Measurements from ENCODE around the gene PRTFDC1. TPM values are rescaled to one million over a fixed set of nuclear protein-coding genes. Genes with fewer than 3 reads are reported as not detected.

PRTFDC1 gene
- total RNA-seq, 4 donors from 2014 or later, result 3.4 to 20.6 (median 13.9) TPM

DNA sequence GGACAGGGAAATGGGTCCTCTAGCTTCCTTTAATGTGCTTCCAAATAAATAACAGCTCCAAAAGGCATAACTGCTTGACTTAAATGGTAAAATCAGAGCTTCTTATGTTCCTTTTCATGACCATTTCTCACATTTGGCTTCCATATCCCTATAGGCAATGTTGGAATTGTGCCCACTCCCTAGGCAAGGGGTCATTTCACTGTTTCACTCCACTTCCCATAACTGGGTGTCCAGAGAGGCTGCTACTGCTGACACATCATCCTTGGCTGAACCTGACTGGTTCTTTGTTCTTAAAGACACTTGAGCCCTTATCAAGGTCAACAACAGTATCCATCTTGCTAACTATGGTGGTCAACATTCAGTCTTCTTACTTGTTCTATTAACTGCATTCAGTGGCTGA lies 37.1 kb downstream of the PRTFDC1 start:
- no peak for DNase-seq
- no peaks in the 10 kb centered on the region for H3K27me3 ChIP-seq
- H3K9me3 ChIP-seq, result no peaks in the 10 kb centered on the region
- TF ChIP-seq, protein P1, sequence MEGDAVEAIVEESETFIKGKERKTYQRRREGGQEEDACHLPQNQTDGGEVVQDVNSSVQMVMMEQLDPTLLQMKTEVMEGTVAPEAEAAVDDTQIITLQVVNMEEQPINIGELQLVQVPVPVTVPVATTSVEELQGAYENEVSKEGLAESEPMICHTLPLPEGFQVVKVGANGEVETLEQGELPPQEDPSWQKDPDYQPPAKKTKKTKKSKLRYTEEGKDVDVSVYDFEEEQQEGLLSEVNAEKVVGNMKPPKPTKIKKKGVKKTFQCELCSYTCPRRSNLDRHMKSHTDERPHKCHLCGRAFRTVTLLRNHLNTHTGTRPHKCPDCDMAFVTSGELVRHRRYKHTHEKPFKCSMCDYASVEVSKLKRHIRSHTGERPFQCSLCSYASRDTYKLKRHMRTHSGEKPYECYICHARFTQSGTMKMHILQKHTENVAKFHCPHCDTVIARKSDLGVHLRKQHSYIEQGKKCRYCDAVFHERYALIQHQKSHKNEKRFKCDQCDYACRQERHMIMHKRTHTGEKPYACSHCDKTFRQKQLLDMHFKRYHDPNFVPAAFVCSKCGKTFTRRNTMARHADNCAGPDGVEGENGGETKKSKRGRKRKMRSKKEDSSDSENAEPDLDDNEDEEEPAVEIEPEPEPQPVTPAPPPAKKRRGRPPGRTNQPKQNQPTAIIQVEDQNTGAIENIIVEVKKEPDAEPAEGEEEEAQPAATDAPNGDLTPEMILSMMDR (IDR thresholded peaks at IDR 0.05), result no peak
- no peak for TF ChIP-seq POLR2A (IDR thresholded peaks at IDR 0.05)
- no peaks in the 10 kb centered on the region for H3K36me3 ChIP-seq
- no peak overlapping the region for H3K4me3 ChIP-seq
- H3K4me1 ChIP-seq, result no peaks in the 10 kb centered on the region
- H3K27ac ChIP-seq, result no peak overlapping the region

DNA sequence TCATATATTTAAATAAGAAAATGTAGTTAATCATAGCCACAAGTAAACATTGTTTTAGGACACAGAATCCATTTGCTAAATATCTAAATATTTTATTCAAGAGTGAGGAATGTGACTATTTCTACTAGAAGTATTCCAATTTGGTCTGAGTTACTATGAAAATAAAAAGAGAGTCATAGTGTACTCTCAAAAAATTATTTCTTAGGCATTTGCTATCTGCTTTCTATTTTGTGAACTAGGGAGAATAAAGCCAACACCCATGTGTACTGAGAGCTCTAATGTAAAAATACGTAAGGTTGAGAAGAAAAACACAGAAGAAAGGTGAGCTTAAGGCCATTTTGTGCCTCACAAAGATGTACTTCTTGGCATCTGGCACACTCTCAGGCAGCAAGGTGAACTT lies 38.3 kb downstream of the PRTFDC1 start:
- DNase-seq, result no peak
- TF ChIP-seq, protein P1 (IDR thresholded peaks at IDR 0.05), result no peak
- no peak for TF ChIP-seq POLR2A (IDR thresholded peaks at IDR 0.05)
- H3K36me3 ChIP-seq, result no peaks in the 10 kb centered on the region
- H3K4me3 ChIP-seq, result no peak overlapping the region
- H3K4me1 ChIP-seq, result no peaks in the 10 kb centered on the region
- no peaks in the 10 kb centered on the region for H3K9me3 ChIP-seq
- H3K27me3 ChIP-seq, result no peaks in the 10 kb centered on the region
- H3K27ac ChIP-seq, result no peak overlapping the region

DNA sequence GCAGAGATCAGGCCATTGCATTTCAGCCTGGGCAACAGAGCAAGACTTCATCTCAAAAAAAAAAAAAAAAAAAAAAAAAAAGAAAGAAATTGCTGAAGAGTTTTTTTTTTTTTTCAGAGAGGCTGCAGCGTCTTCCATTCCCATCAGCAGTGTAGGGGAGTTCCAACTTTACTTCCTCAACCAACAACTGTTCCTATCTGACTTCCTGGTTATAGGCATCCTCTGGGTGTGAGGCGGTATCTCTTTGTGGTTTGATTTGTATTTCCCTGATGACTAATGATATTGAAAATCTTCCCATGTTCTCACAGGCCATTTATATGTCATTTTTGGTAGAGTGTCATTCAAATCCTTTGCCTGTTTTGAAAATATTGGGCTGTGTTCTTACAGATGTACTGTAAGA lies 40.2 kb downstream of the PRTFDC1 start:
- no peaks in the 10 kb centered on the region for H3K36me3 ChIP-seq
- no peak overlapping the region for H3K27ac ChIP-seq
- no peaks in the 10 kb centered on the region for H3K4me1 ChIP-seq
- H3K9me3 ChIP-seq, result no peaks in the 10 kb centered on the region
- TF ChIP-seq, protein P1 (IDR thresholded peaks at IDR 0.05), result no peak
- TF ChIP-seq POLR2A (IDR thresholded peaks at IDR 0.05), result no peak
- no peak overlapping the region for H3K4me3 ChIP-seq
- no peak for DNase-seq
- H3K27me3 ChIP-seq, result no peaks in the 10 kb centered on the region

DNA sequence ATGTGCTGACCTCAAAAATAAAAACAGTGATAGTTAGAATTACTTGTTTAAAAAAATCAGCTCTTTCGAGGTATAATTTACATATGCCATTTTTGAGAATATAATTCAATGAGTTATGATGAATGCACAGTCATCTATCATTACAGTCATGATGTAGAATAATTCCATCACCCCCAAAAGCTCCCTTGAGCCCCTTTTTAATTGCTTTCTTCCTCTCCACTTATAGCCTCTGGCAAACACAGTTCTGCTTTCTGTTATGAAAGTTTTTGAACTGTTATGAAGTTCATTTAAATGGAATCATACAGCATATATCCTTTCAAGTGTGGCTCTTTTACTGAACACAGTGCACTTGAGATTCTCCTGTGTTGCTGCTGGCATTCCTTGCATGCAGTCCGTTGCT lies 41.4 kb downstream of the PRTFDC1 start:
- H3K4me1 ChIP-seq, result no peaks in the 10 kb centered on the region
- H3K36me3 ChIP-seq, result no peaks in the 10 kb centered on the region
- H3K9me3 ChIP-seq, result no peaks in the 10 kb centered on the region
- DNase-seq, result no peak
- no peak for TF ChIP-seq POLR2A (IDR thresholded peaks at IDR 0.05)
- TF ChIP-seq, protein P1 (IDR thresholded peaks at IDR 0.05), result no peak
- no peak overlapping the region for H3K27ac ChIP-seq
- no peak overlapping the region for H3K4me3 ChIP-seq
- no peaks in the 10 kb centered on the region for H3K27me3 ChIP-seq

DNA sequence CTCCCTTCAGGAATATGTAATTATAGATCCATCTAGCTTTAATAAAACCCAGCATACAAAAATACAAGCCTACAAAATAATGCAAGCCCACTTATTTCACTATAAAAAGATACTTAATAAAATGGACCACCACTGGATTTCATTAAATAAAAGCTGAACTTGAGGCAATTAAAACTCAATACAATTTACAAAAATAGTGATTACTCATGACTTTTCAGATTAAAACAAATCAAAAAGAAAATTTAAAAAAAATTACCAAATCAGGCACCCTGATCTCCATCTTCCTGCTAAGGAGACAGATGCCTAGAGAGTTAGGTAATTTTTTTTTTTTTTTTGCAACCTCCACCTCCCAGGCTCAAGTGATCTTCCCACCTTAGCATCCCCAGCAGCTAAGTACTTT lies 41.8 kb downstream of the PRTFDC1 start:
- no peak for TF ChIP-seq POLR2A (IDR thresholded peaks at IDR 0.05)
- TF ChIP-seq, protein P1 (IDR thresholded peaks at IDR 0.05), result no peak
- Histone ChIP-seq H3K27ac (no peak overlapping the region), H3K36me3 (no peaks in the 10 kb centered on the region), H3K9me3 (no peaks in the 10 kb centered on the region), H3K27me3 (no peaks in the 10 kb centered on the region), H3K4me1 (peaks cover 0 to under 1% (median 0%) of the 10 kb centered on the region in 4 donors), H3K4me3 (no peak overlapping the region)
- no peak for DNase-seq
